Breast epithelium (tissue), 4 donors: ENCODE data around the gene RIMBP2. TPM values are rescaled to one million over a fixed set of nuclear protein-coding genes. Genes with fewer than 3 reads are reported as not detected.

ENCODE experiments used
- DNase-seq, 2 donors: peaks; one replicate each; pipeline ENCODE4 v3.0.0-alpha.2; 2019; ENCODE audit warnings: low spot score in 2 of 2
- H3K27ac ChIP-seq, 2 donors: fragments of 200-600 bp; sonication (generic) in 1 of 2; one replicate each; pipeline ENCODE4 v1.5.1; 2016 to 2019; ENCODE audit warnings: mild to moderate bottlenecking in 1 of 2
- H3K27me3 ChIP-seq, 2 donors: fragments of 200-600 bp; sonication (generic) in 1 of 2; one replicate each; pipeline versions ENCODE4 v1.5.1 to v1.6.0; 2017 to 2019; ENCODE audit warnings: control low read depth in 1 of 2, mild to moderate bottlenecking in 1 of 2
- H3K36me3 ChIP-seq: fragments of 200-600 bp; one replicate; pipeline ENCODE4 v1.5.1; 2019
- H3K4me1 ChIP-seq, 2 donors: fragments of 200-600 bp; sonication (generic); one replicate each; pipeline ENCODE4 v1.5.1; 2016 to 2019; ENCODE audit warnings: control low read depth in 1 of 2
- H3K4me3 ChIP-seq, 3 donors: fragments of 200-600 bp; sonication (generic); 1 replicate in 2 of 3; 2 replicates in 1 of 3; pipeline ENCODE4 v1.5.1; 2016 to 2019; ENCODE audit warnings: mild to moderate bottlenecking in 3 of 3, moderate library complexity in 2 of 3
- H3K9me3 ChIP-seq, 2 donors: fragments of 200-600 bp; sonication (generic) in 1 of 2; one replicate each; pipeline ENCODE4 v1.5.1; 2016 to 2019; ENCODE audit warnings: control low read depth in 1 of 2
- CTCF ChIP-seq, 3 donors: fragments of 450-650 bp; IDR thresholded peaks; one replicate each; pipeline ENCODE4 v1.5.1; 2016 to 2017; ENCODE audit warnings: antibody characterized with exemption in 3 of 3, mild to moderate bottlenecking in 3 of 3, moderate library complexity in 3 of 3
- POLR2A ChIP-seq: fragments of 450-650 bp; IDR thresholded peaks from one replicate; pipeline ENCODE4 v1.6.1; 2016; ENCODE audit warnings: antibody characterized with exemption, mild to moderate bottlenecking, moderate library complexity
- POLR2AphosphoS5 ChIP-seq, 3 donors: sonication (generic); formaldehyde crosslinking; IDR thresholded peaks; one replicate each; pipeline ENCODE4 v1.6.1; 2017; ENCODE audit warnings: antibody characterized with exemption in 3 of 3
- intact Hi-C: fragments of 100-400 bp; cut with DNase I; formaldehyde crosslinking; loops from one replicate; pipeline ENCODE4 v1.15.1; 2023; ENCODE audit warnings: low total_unique reads
- total RNA-seq, 3 donors: library from RNA; depleted of rRNA; stranded (reverse); fragments of >200 nt; gene quantifications; one replicate each; pipeline ENCODE4 v1.1.0, GENCODE V29; 2016

The RIMBP2 gene
- total RNA-seq, 3 donors from 2014 or later: under 0.01 to 0.59 (median under 0.01) TPM

DNA sequence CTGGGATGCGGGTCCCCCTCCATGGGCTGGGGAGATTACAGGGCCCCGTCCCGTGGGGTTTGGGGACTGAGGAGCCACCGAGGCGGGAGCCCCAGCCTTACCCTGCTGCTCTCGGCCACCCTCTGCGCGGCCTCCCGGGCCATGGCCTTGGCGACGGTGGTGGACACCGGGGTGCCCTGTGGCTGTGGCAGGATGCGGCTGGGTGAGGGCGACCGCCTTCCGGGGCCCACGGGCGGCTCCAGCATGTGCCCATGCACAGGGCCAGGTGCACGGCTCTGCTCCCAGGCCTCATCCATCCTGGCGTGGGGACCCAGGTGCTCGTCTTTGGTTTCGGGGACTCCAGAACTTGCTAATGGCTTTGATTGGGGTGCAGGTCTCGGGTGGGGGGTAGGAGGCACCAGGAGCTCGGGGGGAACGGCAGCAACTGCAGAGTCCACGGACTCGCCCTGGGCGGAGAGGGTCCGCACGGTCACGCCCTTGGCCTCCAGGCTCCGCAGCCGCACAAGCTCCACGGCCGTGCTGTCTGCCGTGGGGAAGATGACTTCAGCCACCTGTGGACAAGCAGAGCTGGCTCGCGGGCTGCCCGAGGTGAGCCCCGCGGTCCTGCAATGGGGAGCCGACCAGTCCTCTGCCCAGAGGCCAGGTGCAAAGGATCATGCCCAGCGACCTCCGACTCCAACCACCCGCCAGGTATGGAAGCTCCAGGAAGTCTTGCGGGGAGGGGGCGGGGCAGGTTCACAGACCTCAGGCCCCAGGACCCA lies 279.2 kb downstream of the RIMBP2 start:
- Histone ChIP-seq H3K9me3 (peaks cover 24 to 27% of the 10 kb centered on the region in 2 donors), H3K27ac (no peak overlapping the region), H3K4me3 (no peak overlapping the region), H3K36me3 (no peaks in the 10 kb centered on the region), H3K27me3 (no peaks in the 10 kb centered on the region), H3K4me1 (no peaks in the 10 kb centered on the region)
- intact Hi-C loops: no loop called here
- TF ChIP-seq CTCF (IDR thresholded peaks at IDR 0.05) (no peak), POLR2A (no peak), POLR2AphosphoS5 (IDR thresholded peaks at IDR 0.05) (no peak)
- peak in 1 of 2 donors; percentile 41 for DNase-seq

DNA sequence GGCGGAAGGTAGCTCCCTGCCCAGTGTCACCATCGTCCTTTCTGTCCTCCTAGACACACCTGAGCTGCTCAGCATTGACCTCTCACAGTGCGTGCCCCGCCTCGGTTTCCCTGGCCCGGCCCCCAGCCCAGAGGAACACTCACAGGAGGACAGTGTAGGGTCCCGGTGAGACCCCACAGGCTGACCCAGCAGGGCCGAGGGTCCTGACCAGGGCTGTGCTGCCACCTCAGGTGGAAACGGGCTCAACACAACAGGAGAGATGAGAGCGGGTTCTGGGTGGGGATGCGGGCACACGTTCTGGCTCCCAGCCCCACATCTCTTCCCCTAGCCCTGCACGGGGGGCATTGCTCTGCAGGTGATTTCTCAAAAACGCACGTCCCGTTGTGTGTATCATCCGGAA lies 280.3 kb downstream of the RIMBP2 start:
- no peak for TF ChIP-seq CTCF (IDR thresholded peaks at IDR 0.05)
- no peak for TF ChIP-seq POLR2AphosphoS5 (IDR thresholded peaks at IDR 0.05)
- no peak for TF ChIP-seq POLR2A
- peaks cover 20 to 27% of the 10 kb centered on the region in 2 donors for H3K9me3 ChIP-seq
- intact Hi-C loops: no loop called here
- no peaks in the 10 kb centered on the region for H3K27me3 ChIP-seq
- DNase-seq: peak in 1 of 2 donors; percentile 25
- no peak overlapping the region for H3K27ac ChIP-seq
- H3K4me1 ChIP-seq: no peaks in the 10 kb centered on the region
- no peaks in the 10 kb centered on the region for H3K36me3 ChIP-seq
- H3K4me3 ChIP-seq: no peak overlapping the region

DNA sequence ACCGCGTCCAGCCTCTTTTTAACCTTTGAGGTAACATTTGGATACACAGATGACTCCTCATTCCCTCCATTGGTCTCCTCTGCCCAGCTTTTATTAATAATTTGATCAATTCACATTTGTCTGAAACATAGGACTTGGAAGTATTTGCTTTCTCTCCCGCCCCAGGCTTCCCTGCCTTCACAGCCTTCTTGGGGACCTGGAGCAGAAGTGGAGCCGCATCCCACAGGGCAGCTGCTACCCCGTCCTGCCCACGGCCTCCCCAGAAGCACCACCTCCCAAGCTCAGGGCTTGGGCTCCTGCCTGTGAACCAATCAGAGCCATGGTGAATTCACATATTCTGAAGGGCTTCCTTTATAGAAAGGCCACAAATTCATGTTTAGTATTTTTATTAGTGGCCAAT lies 280.8 kb downstream of the RIMBP2 start:
- Histone ChIP-seq H3K4me3 (no peak overlapping the region), H3K9me3 (peaks cover 20 to 27% of the 10 kb centered on the region in 2 donors), H3K27me3 (no peaks in the 10 kb centered on the region), H3K36me3 (no peaks in the 10 kb centered on the region), H3K4me1 (no peaks in the 10 kb centered on the region), H3K27ac (no peak overlapping the region)
- TF ChIP-seq POLR2A (no peak), CTCF (IDR thresholded peaks at IDR 0.05) (no peak), POLR2AphosphoS5 (IDR thresholded peaks at IDR 0.05) (no peak)
- intact Hi-C loops: no loop called here
- peak in 1 of 2 donors; percentile 34 for DNase-seq

GRCh38 chr12:130434560-130434959 lies 281.5 kb downstream of the RIMBP2 start:
- Histone ChIP-seq H3K36me3 (no peaks in the 10 kb centered on the region), H3K27me3 (no peaks in the 10 kb centered on the region), H3K9me3 (peaks cover 20 to 30% of the 10 kb centered on the region in 2 donors), H3K4me3 (no peak overlapping the region), H3K27ac (no peak overlapping the region), H3K4me1 (no peaks in the 10 kb centered on the region)
- intact Hi-C loops: no loop called here
- DNase-seq: peak in 1 of 2 donors; percentile 40
- TF ChIP-seq POLR2A (no peak), POLR2AphosphoS5 (IDR thresholded peaks at IDR 0.05) (no peak), CTCF (IDR thresholded peaks at IDR 0.05) (no peak)

DNA sequence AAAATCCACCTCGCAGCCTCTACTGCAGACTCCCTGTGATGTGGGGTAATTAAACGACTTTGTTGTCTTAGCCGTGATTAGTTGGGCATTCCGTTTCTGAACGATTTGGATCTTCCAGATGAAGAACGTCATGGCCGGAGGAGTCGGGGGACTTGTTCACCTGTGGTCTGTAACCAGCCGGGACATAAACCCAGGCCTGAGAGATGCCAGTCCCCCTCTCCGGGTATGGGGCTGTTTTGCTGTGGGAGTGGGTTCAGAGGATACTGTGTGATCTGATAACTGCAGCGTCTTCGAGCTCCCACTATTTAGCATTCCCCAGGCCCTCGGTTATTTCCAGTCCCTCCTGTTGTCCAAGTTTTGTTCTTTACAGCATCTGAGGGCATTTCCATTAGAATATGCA lies 282.3 kb downstream of the RIMBP2 start:
- Histone ChIP-seq H3K36me3 (no peaks in the 10 kb centered on the region), H3K9me3 (peaks cover 20 to 31% of the 10 kb centered on the region in 2 donors), H3K27ac (no peak overlapping the region), H3K4me1 (no peaks in the 10 kb centered on the region), H3K4me3 (no peak overlapping the region), H3K27me3 (no peaks in the 10 kb centered on the region)
- TF ChIP-seq CTCF (IDR thresholded peaks at IDR 0.05) (no peak), POLR2AphosphoS5 (IDR thresholded peaks at IDR 0.05) (no peak), POLR2A (no peak)
- peak in 1 of 2 donors; percentile 35 for DNase-seq
- intact Hi-C loops: no loop called here
